Measurements from ENCODE around the gene VAV2. TPM values are rescaled to one million over a fixed set of nuclear protein-coding genes. Genes with fewer than 3 reads are reported as not detected.
"Not testable (repeated sequence)": the region's sequence is repeated elsewhere in the genome, so short reads cannot be mapped to it uniquely, and the experiment has no call there.

The VAV2 gene
- total RNA-seq, 3 donors from 2014 or later (not counting 1 experiment from before 2014, with no cell fraction given), result 3.9 to 5.1 (median 4.8) TPM

DNA sequence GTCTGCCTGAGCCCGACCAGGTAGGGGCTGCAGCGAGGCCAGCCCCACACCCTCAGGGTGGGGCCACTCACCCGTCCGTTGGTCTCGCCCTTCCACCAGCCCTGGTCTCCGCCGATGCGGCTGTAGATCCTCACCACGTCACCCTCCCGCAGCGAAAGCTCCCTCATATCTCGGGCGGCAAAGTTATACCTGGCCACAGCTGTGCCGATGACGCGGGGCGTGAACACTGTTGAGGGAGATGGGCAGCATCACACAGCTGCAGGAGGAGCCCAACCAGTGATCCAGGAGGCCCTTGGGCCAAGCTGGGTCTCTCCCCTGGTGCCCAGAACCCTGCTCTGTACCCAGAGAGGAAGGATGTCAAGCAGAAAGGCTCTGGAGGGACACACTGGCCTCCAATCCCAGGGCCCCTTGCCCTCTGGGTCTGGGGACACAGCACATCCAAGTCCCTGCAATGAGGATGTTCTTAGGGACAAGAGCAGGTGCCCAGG lies 223.7 kb downstream of the VAV2 start:
- H3K4me1 ChIP-seq (ENCODE audit: control insufficient read depth, insufficient read depth, low read length), result no peaks in the 10 kb centered on the region
- H3K4me3 ChIP-seq (ENCODE audit: low read length), result no peak overlapping the region
- H3K9me3 Mint-ChIP-seq, result peaks cover 4 to 9% of the 10 kb centered on the region in 2 donors
- DNase-seq (peak in 1 of 2 donors; percentile 4), ATAC-seq (no peak)
- peaks cover 2% of the 10 kb centered on the region for H3K36me3 ChIP-seq (ENCODE audit: control insufficient read depth, insufficient read depth, low read length)
- no peak overlapping the region for H3K27ac ChIP-seq (ENCODE audit: low read length)
- H3K27ac Mint-ChIP-seq, result no peak overlapping the region
- intact Hi-C loops (cut with micrococcal nuclease), result no loop called here
- no peaks in the 10 kb centered on the region for H3K27me3 ChIP-seq (ENCODE audit: control insufficient read depth, insufficient read depth, low read length)
- WGBS (ENCODE audit: insufficient coverage), result 95% methylated on average over 17 of the region's 17 CpGs
- no peaks in the 10 kb centered on the region for H3K27me3 Mint-ChIP-seq (ENCODE audit: low read depth in 2 of 2)
- H3K4me1 Mint-ChIP-seq, result no peaks in the 10 kb centered on the region
- H3K4me3 Mint-ChIP-seq, result no peak overlapping the region
- H3K36me3 Mint-ChIP-seq, result peaks cover 9% of the 10 kb centered on the region
- H3K9me3 ChIP-seq (ENCODE audit: control insufficient read depth, insufficient read depth, low read length), result peaks cover 7% of the 10 kb centered on the region
- TF ChIP-seq, protein P1, sequence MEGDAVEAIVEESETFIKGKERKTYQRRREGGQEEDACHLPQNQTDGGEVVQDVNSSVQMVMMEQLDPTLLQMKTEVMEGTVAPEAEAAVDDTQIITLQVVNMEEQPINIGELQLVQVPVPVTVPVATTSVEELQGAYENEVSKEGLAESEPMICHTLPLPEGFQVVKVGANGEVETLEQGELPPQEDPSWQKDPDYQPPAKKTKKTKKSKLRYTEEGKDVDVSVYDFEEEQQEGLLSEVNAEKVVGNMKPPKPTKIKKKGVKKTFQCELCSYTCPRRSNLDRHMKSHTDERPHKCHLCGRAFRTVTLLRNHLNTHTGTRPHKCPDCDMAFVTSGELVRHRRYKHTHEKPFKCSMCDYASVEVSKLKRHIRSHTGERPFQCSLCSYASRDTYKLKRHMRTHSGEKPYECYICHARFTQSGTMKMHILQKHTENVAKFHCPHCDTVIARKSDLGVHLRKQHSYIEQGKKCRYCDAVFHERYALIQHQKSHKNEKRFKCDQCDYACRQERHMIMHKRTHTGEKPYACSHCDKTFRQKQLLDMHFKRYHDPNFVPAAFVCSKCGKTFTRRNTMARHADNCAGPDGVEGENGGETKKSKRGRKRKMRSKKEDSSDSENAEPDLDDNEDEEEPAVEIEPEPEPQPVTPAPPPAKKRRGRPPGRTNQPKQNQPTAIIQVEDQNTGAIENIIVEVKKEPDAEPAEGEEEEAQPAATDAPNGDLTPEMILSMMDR (IDR thresholded peaks at IDR 0.05), result no peak

DNA sequence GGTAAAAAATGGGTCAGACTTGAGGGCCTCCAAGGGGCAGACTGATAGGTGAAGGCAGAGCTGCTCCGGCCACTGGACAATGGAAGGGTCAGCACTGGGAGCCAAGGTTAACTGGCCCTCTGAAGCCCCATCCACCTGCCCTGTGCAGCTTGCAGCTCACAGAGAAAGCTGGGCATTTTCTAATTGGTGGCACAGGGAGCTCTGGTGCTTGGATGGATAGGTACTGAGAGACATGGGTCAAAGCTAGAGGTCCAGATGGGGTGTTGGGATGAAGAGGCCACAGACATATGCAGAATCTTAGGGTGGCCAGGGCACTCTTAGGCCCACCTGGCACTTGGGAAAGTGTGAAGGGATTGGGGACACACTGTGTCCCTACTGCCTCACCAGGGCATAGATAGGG lies 224.5 kb downstream of the VAV2 start:
- Mint-ChIP-seq H3K4me3 (no peak overlapping the region), H3K27me3 (ENCODE audit: low read depth in 2 of 2) (no peaks in the 10 kb centered on the region), H3K4me1 (no peaks in the 10 kb centered on the region), H3K36me3 (peaks cover 9% of the 10 kb centered on the region), H3K9me3 (peaks cover 4 to 9% of the 10 kb centered on the region in 2 donors), H3K27ac (no peak overlapping the region)
- intact Hi-C loops (cut with micrococcal nuclease), result no loop called here
- Histone ChIP-seq H3K27me3 (ENCODE audit: control insufficient read depth, insufficient read depth, low read length) (no peaks in the 10 kb centered on the region), H3K4me3 (ENCODE audit: low read length) (no peak overlapping the region), H3K9me3 (ENCODE audit: control insufficient read depth, insufficient read depth, low read length) (peaks cover 7% of the 10 kb centered on the region), H3K4me1 (ENCODE audit: control insufficient read depth, insufficient read depth, low read length) (no peaks in the 10 kb centered on the region), H3K36me3 (ENCODE audit: control insufficient read depth, insufficient read depth, low read length) (peaks cover 2% of the 10 kb centered on the region), H3K27ac (ENCODE audit: low read length) (no peak overlapping the region)
- ATAC-seq (no peak), DNase-seq (peak in 1 of 2 donors; percentile 6)
- TF ChIP-seq, protein P1 (IDR thresholded peaks at IDR 0.05), result no peak
- WGBS (ENCODE audit: insufficient coverage), result 100% methylated on average over 1 of the region's 1 CpG

DNA sequence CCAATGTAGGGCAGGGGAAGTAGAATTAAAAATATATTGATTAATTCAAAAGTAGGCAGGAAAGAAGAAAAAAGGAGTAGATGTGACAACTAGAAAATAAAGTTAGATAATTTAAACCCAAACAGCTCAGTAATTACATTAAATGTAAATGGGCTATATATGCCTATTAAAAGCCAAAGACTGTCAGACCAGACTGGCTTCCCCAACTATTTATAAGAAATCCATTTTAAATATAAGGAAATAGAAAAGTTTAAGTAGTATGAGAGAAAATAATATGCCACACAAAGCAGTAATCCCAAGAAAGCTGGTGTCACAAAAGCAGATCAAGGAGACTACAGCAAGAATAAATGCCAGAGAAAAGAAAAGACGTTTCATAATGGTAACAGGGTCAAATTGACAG lies 225.1 kb downstream of the VAV2 start:
- H3K9me3 Mint-ChIP-seq, result peaks cover 4 to 9% of the 10 kb centered on the region in 2 donors
- peaks cover 2% of the 10 kb centered on the region for H3K36me3 ChIP-seq (ENCODE audit: control insufficient read depth, insufficient read depth, low read length)
- TF ChIP-seq, protein P1 (IDR thresholded peaks at IDR 0.05), result no peak

DNA sequence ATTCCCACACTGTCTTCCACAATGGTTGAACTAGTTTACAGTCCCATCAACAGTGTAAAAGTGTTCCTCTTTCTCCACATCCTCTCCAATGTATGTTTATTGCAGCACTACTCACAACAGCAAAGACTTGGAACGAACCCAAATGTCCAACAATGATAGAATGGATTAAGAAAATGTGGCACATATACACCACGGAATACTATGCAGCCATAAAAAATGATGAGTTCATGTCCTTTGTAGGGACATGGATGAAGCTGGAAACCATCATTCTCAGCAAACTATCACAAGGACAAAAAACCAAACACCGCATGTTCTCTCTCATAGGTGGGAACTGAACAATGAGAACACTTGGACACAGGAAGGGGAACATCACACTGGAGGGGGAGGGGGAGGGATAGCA lies 225.9 kb downstream of the VAV2 start:
- H3K4me3 Mint-ChIP-seq; ATAC-seq; H3K4me3 ChIP-seq (ENCODE audit: low read length); H3K27ac ChIP-seq (ENCODE audit: low read length); H3K36me3 Mint-ChIP-seq; H3K9me3 ChIP-seq (ENCODE audit: control insufficient read depth, insufficient read depth, low read length); H3K27me3 ChIP-seq (ENCODE audit: control insufficient read depth, insufficient read depth, low read length); DNase-seq; H3K9me3 Mint-ChIP-seq; H3K27ac Mint-ChIP-seq; H3K4me1 Mint-ChIP-seq; H3K27me3 Mint-ChIP-seq (ENCODE audit: low read depth in 2 of 2); H3K36me3 ChIP-seq (ENCODE audit: control insufficient read depth, insufficient read depth, low read length); H3K4me1 ChIP-seq (ENCODE audit: control insufficient read depth, insufficient read depth, low read length); intact Hi-C loops (cut with micrococcal nuclease): not testable (repeated sequence)
- WGBS (ENCODE audit: insufficient coverage), result no CpG with 5 or more reads among the region's 3 CpGs

More for the DNA sequence above, 225.1 kb downstream of the VAV2 start:
- H3K9me3 ChIP-seq (ENCODE audit: control insufficient read depth, insufficient read depth, low read length), result peaks cover 7% of the 10 kb centered on the region
- Mint-ChIP-seq H3K36me3 (peaks cover 9% of the 10 kb centered on the region), H3K4me1 (no peaks in the 10 kb centered on the region), H3K4me3 (no peak overlapping the region), H3K27ac (no peak overlapping the region), H3K27me3 (ENCODE audit: low read depth in 2 of 2) (no peaks in the 10 kb centered on the region)
- intact Hi-C loops (cut with micrococcal nuclease), result no loop called here
- H3K4me3 ChIP-seq (ENCODE audit: low read length), result no peak overlapping the region
- no peaks in the 10 kb centered on the region for H3K4me1 ChIP-seq (ENCODE audit: control insufficient read depth, insufficient read depth, low read length)
- WGBS (ENCODE audit: insufficient coverage), result no CpG with 5 or more reads among the region's 1 CpG
- ATAC-seq (no peak), DNase-seq (no peak)
- no peaks in the 10 kb centered on the region for H3K27me3 ChIP-seq (ENCODE audit: control insufficient read depth, insufficient read depth, low read length)
- H3K27ac ChIP-seq (ENCODE audit: low read length), result no peak overlapping the region
